ENCODE results near the gene ASTL.
"Not testable (repeated sequence)": the region's sequence is repeated elsewhere in the genome, so short reads cannot be mapped to it uniquely, and the experiment has no call there.

Gene ASTL

GRCh38 chr2:96097441-96097840 is 40.9 kb downstream of the ASTL start:
- no peak for DNase-seq

GRCh38 chr2:96095116-96095636 is 43.1 kb downstream of the ASTL start:
- no peak for DNase-seq

- DNase-seq = no peak
Measured at GRCh38 chr2:96093528-96093927, 44.8 kb downstream of the ASTL start.

GRCh38 chr2:96092951-96093350 is 45.4 kb downstream of the ASTL start:
- no peak for DNase-seq

GRCh38 chr2:96092573-96092877 is 45.8 kb downstream of the ASTL start:
- no peak for DNase-seq

GRCh38 chr2:96091711-96092572 is 46.4 kb downstream of the ASTL start:
- DNase-seq = no peak

- DNase-seq = no peak
Measured at GRCh38 chr2:96091141-96091710, 47.1 kb downstream of the ASTL start.

- no peak for DNase-seq
Measured at GRCh38 chr2:96090196-96090926, 47.9 kb downstream of the ASTL start.

GRCh38 chr2:96089356-96090195 is 48.7 kb downstream of the ASTL start:
- DNase-seq = no peak

- DNase-seq = no peak
Measured at GRCh38 chr2:96088340-96089335, 49.7 kb downstream of the ASTL start.

GRCh38 chr2:96087130-96087529 is 51.2 kb downstream of the ASTL start:
- DNase-seq = no peak

GRCh38 chr2:96085541-96086355 is 52.6 kb downstream of the ASTL start:
- no peak for DNase-seq

GRCh38 chr2:96084858-96085518 is 53.3 kb downstream of the ASTL start:
- not testable (repeated sequence) for DNase-seq

GRCh38 chr2:96083989-96084857 is 54.1 kb downstream of the ASTL start:
- no peak for DNase-seq

GRCh38 chr2:96083064-96083939 is 55.0 kb downstream of the ASTL start:
- no peak for DNase-seq

GRCh38 chr2:96082211-96083063 is 55.9 kb downstream of the ASTL start:
- no peak for DNase-seq

- no peak for DNase-seq
Measured at GRCh38 chr2:96081042-96081441, 57.3 kb downstream of the ASTL start.

Measured in activated CD8-positive, alpha-beta memory T cell treated with anti-CD3 and anti-CD28 coated beads, Interleukin-2, amount 50 U/mL, for 4 hours (primary cell).